Inflammatory macrophage treated with lipopolysaccharide for 4 hours (primary cell): ENCODE results near the gene ADCY1.

Experiments used
- DNase-seq: peaks from one replicate; pipeline ENCODE4 v3.0.0-alpha.2; 2020

ADCY1 gene

DNA sequence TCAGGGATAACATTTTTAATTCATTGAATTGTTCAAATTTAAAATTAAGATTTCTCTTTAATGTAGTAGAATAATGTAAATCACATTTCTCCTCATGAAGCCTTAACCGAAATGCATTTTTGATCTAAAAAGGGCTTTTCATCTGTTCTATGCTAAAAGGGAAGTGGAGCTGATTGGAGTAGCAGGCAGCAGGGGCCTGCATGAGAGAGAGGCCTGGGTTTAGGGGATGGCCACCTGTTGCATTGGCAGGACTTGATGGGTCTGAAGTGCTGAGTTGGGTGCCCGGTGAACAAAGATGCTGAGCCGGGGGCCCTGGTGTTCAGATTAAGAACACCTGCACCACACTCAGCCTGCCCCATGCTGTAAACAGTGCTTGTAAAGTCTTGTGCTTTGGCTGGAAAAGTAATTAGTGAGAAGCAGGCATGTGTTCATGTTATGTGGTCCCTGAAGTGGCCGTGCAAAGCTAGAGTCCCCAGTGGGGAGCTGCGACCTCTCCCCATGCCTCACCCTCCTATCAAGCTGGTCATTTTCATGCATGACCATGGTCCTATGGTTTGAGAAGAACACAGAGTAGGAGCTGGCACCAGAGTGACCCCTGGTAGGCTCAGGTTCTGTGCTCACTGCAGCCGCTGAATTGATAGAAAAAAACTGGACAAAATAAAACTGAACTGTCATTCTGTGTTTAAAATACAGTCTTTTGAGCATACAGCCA, 124.3 kb downstream of the ADCY1 start:
- no peak for DNase-seq

GRCh38 chr7:45699015-45699309, 124.8 kb downstream of the ADCY1 start:
- DNase-seq, result no peak

DNA sequence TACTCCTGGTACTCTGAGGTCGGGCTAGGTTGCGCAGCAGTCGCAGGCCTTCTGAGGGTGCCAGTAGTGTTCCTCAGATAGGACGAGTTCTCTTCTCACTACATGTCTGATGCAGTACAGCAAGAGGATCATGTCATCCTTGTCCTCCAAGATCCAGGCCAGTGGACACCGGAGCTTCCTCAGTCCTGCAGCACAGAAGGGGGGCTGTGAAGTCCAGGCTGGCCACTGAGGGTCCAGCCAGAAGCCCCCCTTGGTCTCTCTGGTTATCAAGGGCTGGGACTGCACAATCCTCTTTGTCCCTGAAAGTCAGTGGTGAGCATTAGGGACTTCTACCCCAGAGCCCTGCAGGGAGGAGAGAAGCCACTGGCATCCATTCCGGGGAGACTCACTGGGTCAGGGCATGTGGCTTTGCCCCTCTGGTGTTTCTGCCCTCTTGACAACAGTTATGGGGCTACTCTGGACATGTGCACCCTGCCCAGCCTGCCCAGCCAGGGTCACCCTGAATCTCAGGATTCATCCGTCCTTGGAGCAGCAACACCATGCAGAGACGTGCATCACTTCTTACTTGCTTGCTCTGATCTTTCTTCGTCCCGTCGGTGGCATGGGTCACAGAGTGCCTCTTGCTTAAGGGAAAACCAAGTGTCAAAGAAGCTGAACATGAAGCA, 125.7 kb downstream of the ADCY1 start:
- DNase-seq, result no peak

GRCh38 chr7:45700556-45700955, 126.4 kb downstream of the ADCY1 start:
- no peak for DNase-seq

GRCh38 chr7:45701701-45702510, 127.7 kb downstream of the ADCY1 start:
- DNase-seq, result no peak

- DNase-seq, result no peak
Observed at GRCh38 chr7:45702751-45703150, 128.6 kb downstream of the ADCY1 start.

GRCh38 chr7:45703373-45703821, 129.2 kb downstream of the ADCY1 start:
- no peak for DNase-seq

DNA sequence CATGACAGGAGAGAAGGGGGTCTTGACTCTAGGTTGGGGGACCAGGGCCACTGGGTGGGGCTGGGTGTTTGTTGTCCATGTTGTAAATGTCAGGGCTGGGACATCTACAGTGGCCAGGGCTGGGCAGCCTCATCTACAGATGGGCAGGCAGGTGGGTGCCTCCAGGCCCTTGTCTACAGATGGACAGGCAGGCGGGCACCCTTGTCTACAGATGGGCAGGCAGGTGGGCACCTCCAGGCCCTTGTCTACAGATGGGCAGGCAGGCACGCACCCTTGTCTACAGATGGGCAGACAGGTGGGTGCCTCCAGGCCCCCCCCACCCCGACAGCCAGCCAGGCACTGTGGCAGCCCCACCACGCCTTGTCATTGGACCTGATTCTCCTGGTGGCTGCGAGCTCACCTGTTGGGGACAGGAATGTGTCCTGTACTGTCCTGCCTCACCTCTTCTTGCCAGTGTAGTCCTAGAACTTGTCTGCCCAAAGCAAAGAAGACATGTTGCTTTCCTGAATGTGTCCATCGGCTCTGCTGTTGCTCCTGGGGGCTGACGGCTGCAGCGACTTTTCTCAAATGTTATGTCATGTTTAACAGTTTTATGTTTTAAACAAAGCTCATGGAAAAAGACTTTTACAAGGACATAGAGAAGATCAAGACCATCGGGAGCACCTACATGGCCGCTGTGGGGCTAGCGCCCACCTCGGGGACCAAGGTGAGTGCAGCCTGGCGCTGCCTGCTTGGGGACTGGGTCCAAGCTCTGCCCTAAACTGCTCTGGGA, 129.9 kb downstream of the ADCY1 start:
- no peak for DNase-seq

- no peak for DNase-seq
Observed at GRCh38 chr7:45704683-45705016, 130.5 kb downstream of the ADCY1 start.

DNA sequence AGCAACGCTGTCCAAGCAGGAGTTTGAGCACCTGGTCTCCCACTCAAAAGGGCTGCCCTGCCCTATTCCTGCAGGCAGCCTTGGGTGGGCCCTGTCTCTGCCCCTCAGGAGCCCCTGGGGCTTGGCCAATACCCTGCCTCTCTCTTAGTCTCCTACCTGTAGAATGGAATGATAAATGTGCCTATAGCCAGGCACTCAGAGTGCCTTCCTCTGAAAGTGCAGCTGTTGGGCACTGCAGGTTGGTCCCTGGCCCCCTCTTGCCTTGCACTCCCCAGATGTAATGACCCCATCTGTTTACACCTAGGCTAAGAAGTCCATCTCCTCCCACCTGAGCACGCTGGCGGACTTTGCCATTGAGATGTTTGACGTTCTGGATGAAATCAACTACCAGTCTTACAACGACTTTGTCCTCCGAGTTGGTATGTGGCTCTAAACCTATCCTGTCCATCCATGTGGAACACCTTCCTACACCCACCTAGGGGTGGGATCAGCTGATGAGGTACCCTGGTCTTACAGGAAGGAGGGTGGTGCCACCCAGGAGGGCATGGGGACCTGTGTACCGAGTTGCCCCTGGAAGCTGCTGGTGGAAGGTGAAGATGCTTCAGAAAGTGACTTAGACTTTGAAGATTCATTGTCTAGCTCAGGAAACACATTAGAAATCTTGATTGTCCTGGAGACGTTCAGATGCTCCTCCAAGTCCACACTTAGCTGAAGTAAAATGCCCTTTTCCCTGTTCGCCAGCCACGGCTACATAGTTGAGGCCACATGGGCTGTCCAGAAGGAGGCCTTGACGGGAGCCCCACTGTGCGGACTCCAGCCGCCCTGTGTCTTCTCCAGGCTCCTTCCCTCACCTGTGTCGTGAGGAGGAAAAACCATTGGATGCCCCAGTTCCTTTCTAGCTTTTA, 134.1 kb downstream of the ADCY1 start:
- DNase-seq, result no peak

- no peak for DNase-seq
Observed at GRCh38 chr7:45709168-45710042, 135.2 kb downstream of the ADCY1 start.

DNA sequence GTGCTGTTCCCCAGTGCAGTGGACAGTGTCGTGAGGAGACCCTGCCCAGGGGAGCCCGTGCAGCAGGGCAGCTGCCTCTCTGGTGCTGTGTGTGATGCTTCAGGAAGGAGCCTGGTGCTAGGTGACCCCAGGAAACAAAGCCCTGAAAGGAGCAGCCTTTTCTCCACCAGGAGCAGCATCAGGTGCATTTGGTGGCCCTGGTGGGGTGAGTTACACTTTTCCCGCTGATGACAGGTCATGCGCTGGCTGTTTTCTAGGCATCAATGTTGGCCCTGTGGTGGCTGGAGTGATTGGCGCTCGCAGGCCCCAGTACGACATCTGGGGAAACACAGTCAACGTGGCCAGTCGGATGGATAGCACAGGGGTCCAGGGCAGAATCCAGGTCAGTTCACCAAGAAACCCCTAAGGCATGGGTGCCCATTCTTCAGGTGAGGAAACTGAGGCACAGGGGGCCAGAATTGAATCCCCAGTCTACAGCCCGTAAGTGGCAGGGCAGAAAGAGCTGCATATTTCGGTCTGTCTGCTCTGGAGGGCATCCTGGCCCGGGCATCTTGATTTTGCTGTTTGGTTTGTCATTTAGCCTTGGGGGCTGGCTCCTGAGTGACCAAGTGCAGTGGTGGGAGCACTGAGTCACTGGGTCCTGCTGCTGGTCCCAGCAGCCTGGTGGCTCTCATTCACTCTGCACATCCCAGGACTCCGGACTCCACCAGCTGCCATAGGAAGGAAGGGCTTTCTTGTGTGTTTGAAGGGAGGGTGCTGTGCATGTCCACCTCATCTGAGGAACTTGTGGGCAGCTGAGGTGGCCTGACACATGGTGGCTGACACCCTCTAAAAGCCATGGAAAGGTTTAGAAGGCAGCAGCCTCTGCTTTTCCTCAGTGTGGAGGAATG, 136.3 kb downstream of the ADCY1 start:
- no peak for DNase-seq

GRCh38 chr7:45711161-45711490, 137.0 kb downstream of the ADCY1 start:
- no peak for DNase-seq

DNA sequence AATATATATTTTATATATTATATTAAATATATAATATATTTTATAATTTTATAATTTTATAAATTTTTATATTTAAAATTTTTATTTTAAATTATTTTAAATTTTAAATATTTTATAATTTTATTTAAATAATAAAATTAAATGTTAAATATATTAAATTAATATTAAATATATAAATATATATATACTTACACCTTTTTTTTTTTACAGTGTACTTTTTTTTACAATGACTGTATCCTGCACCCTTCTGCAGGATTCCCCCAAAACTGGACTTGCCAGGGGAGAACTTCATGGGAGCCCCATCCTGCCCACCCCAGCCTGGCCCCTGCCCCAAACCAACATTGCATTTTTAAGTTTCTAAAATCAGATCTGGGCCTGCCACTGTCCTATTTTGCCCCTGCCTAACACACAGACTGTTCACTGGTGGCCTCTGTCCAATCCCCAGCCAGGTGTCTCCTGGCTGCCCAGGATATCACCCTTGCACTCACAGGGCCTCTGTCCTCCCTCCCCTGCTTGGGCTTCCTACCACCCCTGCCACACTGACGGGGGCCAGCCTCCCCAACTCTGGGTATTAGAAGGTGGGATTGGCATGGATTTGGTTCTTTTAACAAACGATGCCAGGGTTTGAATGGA, 138.0 kb downstream of the ADCY1 start:
- no peak for DNase-seq

GRCh38 chr7:45712872-45713668, 138.9 kb downstream of the ADCY1 start:
- DNase-seq, result no peak

DNA sequence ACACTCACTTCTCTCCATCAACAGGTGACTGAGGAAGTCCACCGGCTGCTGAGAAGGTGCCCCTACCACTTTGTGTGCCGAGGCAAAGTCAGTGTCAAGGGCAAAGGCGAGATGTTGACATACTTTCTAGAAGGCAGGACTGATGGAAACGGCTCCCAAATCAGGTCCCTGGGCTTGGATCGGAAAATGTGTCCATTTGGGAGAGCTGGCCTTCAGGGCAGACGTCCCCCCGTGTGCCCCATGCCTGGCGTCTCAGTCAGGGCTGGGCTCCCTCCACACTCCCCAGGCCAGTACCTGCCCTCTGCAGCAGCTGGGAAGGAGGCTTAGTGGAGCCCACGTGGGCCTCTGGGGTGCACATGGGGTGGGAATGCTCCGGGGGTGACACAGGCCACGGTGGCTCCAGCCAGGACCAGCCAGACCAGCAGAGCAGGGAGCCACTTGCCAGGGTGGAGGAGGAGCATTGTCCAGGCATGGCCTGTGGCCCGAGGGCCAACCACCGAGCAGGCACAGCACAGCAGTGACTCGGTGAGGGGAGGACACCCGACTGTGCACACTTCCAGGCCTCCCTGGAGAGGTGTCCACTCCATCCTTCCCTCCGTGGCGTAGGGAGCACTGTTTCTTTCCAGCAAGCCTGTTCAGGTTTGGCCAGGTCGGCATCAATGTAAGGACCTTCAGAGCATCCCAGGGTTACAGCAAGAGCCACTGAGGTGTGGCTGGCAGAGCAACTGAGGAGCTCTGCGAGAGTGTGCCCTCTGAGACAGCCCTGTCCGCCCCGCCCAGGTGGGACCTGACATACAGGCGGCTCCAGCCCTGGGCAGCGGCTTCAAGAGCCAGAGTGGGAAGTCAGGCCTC, 139.7 kb downstream of the ADCY1 start:
- no peak for DNase-seq

GRCh38 chr7:45714521-45714820, 140.3 kb downstream of the ADCY1 start:
- DNase-seq, result no peak
